Measurements from ENCODE around the gene CRTC2. TPM values are rescaled to one million over a fixed set of nuclear protein-coding genes. Genes with fewer than 3 reads are reported as not detected.

Gene CRTC2
- polyA plus RNA-seq, 1 donor, result 48.2 TPM

DNA sequence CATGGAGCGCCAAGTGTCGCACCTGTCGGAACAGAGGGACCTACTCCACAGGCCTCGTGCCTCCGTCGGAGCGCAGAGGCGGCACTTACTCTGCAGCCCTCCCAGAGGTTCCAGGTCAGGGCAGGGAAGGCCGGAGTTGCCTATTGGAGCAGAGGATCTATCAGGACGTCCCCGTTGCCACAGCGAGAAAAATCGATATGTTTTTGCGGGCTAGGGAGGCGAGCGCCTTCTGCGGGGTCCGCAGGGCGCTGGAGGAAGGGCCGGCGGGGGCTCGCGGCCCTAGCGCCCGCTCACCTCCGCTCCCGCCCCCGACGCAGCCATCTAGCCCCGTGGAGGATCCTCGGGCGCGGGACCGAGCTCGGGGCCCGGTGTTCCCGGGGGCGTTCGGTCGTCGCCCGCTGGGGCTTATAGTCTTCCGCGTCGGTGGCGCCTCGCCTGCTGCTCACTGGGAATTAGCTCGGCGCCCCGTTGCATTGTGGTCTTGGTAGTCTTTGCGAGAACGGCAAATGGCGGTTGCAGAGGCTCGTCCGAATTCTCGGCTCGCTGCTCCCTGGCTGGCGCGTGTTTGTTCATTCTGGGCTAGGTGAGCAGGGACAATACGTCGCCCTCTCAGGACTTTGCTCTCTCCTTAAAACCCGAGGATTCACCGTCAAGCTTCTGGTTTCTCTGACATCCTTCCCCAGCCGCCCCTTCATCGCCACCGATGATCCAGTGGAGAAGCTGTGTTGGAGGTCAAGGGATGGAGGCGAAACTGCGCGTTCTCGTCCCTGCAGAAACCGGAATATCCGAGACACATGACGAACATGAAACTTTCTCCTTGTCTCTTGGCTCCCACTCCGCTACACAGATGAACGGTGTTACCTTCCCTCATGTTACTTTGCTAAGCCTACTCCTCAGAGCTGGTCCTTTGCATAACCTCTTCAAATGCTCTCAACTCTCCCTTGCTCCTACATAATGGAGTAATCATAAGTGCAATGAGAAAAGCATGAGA, 19.1 kb upstream of the CRTC2 start, which contains the start of gene JTB:
Gene JTB, minus strand, starts transcription at position 425 of the 991 bp plus-strand sequence. Its CDS starts 422 bp downstream, at position 3.
- peak; percentile 87 for DNase-seq

DNA sequence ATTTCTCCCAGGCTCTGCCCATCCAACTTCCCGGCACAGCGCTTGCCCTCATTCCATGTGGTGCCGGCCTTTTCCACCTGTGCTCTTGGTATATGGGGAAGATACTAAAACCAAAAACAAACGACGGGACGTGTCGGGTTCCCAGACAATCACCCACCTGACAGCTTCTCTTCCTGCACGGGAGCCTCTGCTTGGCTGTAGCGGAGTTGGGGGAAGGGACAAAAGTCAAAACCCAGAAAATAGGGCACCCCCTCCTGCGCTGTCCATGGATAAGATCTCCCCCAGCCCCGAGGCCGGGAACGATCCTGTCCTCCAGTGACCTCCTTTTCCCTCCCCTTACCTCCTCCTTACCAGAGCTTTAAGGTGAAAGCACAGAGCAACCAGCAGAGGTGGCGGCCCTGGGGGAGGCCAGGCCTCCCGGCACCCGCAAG, 18.4 kb upstream of the CRTC2 start:
- no peak for DNase-seq

DNA sequence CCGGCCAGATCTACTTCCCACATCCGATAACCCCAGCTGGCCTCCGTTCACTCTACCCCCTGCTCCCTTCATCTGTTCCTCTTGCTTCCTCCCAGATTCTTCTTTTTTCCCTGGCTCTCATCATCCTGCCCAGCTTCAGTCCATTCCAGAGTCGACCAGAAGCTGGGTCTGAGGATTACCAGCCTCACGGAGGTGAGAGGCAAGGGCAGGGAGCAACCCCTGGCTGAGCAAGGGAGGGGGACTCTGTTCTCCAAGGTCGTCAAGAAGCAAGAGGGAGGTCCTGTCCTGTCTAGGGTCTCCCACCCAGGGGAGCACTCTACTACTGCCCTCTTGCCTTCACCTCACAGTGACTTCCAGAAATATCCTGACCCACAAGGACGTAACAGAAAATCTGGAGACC, 15.1 kb upstream of the CRTC2 start:
- DNase-seq, result no peak

DNA sequence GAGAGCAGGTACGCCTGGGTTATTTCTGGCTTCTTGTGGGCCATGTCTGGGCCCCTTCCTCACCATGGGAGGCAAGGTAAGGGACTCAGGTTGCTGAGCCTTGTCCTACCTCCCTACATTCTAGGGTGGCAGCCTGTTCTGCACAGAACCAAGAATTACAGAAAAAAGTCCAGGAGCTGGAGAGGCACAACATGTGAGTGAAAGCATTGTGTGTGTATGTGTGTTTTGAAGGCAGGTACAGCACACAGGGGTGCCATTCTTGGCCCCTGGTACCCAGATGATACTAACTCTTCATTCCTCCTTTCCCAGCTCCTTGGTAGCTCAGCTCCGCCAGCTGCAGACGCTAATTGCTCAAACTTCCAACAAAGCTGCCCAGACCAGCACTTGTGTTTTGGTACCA, 14.7 kb upstream of the CRTC2 start:
- DNase-seq, result no peak

DNA sequence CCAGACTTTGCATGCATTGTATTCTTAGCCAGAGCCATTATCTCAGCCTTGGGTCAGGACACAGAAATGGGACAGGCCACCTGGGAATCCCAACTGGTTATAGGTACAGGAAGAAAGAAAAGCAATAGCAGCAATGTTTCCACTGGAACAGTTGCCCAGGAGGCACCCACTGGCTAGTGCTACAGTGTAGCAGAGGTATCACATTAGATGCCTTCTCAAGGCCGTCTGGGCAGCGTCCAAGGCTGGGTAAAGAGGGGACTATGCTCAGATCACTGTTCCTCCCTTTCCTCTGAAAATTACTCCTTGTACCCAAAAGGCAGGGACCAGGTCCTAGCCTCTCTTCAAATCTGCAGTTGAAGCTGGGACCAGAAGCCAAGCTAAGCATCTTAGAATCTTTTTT, 11.9 kb upstream of the CRTC2 start:
- DNase-seq, result no peak

DNA sequence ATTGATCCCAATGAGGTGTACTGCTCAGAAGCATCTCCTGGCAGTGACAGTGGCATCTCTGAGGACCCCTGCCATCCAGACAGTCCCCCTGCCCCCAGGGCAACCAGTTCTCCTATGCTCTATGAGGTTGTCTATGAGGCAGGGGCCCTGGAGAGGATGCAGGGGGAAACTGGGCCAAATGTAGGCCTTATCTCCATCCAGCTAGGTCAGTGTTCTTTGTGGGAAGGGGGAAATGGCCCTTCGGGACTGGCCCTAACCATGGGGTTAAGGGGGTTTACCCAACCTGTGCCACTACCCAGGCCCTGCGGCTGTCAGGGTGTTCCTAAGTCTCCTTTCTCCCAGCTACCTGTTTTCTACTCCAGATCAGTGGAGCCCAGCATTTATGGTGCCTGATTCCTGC, 10.6 kb upstream of the CRTC2 start:
- DNase-seq, result no peak

DNA sequence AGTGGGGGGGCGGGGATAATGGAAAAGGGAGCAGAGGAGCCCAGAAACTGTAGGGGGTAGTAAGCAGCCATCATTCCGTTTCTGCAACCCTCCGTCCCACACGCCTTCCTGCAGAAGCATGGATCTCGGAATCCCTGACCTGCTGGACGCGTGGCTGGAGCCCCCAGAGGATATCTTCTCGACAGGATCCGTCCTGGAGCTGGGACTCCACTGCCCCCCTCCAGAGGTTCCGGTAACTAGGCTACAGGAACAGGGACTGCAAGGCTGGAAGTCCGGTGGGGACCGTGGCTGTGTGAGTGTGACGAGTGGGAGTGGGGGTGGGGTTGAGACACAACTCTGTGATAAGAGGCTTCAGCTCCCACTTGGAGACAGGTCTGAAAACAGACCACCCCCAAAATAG, 10.0 kb upstream of the CRTC2 start:
- DNase-seq, result no peak

DNA sequence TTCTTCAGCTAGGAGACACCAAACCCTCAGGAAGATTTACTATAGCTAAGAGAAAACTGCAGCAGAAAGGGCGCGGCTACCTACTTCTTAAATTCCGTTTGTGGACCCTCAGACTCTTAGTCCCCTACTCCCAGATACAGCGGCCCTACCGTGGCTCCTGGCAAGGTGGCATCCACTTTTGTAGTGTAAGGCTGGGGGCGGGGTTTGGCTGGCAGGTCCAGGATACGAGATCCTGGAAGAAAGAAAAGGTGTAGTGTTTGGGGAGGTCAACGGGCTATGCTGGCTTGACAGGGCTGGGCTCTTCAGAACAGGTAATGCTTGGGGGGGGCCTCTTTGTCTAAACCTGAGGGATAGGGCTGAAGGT, 9.6 kb upstream of the CRTC2 start:
- DNase-seq, result no peak

DNA sequence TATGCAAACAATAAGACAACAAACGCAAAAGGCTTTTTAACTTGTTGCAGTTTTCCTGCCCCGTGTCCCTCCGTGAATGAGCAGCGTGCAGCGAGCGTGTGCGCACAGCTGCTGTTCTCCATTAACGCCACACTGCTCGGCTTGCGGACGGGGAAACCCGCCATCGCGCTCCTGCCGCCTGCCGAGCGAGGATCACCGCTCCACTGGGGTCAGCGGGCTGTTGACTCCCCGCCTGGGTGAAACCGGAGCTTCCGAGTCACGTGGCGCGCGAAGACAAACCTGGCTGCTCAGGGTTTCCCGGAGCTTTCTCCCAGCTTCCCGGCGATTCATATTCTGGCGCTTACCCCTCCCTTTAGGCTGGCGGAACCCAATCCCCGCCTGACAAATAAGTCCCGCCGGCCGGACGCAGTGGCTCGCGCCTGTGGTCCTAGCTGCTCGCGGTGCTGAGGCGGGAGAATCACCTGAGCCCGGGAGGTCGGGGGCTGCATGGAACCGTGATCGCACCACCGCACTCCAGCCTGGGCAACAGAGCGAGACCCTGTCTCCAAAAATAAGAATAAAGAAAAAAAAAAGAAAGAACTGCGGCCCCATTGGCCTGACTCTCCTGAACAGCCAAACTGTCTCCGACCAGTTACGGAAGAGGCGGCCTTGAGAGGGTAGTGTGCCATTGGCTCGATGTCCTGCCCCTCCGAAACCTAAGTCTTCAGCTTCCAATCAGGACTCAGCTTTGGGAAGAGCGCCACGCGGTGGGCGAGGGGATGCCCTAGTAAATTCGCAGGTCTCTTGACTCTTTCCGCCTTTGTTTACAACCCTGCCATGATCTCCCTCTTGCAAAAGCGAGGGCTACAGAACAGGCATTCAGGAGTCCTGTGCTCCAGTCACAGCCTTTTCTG, 8.9 kb upstream of the CRTC2 start, which contains the start of gene CREB3L4:
Gene CREB3L4, plus strand, starts transcription at position 796 of the 893 bp plus-strand sequence. CDS start 624 bp downstream, outside the sequence.
- peak; percentile 96 for DNase-seq

DNA sequence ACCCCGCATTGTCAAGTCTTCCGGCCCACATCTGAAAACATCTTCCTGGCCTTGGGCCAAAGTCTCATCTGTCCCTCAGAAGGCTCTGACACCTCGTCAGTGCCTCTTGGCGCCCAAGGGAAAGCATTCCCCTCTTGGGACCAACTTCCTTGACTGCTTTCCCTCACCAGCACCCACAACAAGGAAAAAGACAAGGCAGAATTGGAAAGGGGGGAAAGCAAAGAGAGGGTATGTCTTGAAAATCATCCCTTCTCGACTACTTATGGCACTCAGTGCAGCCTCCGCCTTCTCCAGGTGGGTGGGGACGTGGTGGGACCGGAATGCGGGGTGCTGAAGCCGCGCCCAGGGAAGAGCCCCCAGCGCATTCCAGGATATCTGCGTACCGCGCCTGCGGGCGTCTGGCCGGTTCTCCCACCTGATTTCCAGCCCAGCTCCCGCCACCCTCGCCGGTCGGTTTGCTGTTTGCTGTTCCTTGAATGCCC, 5.5 kb upstream of the CRTC2 start:
- DNase-seq, result no peak

DNA sequence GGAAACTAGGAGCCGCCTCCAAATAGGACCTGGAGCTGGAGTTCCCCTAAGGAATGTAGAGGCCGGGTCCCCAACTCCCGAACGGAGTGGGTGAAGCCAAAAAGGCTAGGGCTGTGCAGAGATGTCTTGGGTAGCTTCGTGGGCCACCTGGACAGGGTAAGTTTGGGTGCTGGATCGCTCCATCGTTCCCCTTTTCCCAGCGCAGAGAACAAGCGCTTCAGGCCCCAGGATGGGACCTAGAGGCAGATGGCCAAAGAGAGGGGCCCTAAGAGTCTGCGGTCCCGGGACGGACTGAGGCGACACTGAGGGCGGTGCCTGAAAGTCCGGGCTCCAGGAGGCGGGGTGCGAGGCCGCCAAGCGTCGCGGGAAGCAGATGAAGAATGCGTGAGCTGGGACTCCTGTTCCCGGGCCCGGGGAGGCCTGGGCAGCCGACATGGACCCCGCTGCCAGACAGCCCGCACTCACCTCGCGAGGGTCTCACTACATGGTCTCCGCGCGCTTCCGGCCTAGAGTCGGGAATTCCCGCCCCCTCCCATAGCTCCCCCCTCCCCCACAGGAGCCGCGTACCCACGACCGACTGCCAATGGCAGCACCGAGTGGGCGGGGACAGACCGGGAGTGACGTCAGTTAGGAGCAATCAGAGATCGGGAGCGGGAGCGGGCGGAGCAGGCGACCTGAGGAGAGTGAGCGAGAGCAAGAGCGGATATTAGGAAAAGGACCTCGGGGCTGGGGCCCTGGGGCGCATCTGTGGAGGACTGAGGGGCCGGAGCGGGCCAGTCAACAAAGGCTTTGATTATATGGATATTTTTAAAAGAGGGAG, 4.8 kb upstream of the CRTC2 start, which contains the start of gene SLC39A1:
Gene SLC39A1, minus strand, starts transcription at position 508 of the 820 bp plus-strand sequence. CDS start 822 bp downstream, outside the sequence.
- peak; percentile 99 for DNase-seq

DNA sequence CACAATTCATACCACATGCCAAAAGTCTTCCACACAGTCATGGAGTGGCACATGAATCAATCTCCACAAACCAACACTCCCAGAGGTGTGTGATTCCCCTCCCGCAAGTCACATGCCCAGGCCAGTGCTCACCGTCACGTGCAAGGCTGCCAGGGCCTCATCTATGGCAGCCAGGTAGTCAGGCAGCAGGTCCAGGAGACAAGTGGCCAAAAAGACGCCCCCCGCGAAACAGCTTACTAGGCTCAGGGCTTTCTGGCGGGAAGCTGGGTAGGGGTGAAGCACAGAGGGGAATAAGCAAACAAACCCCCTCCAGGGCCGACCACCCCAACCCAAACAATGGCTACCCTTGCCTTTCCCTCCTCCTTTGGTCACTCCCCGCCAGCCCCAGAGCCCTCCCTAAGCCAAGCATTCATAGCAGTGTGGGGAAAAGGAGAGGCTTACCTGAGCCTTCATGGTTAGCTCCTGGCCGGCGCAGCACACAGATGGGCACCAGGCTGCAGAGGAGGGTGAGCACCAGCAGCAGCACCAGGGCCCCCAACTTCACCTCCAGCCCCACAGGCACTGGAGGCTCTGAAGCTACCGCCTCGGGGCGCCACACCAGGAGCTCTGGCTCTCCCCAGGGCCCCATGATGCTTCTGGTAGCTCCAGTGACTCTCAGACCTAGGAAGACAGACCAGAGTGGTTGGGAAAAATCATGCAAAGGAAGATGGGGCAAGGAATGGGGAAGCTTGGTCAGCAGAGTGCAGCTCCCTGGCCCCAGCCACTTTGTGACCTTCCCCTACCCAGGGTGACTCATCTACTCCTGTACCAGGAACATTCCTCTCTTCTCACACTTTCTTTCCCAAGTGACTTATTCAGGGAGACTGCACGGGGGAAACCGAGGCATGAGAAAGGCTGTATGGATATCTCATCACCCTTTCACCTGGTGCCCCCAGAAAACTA, 3.9 kb upstream of the CRTC2 start:
- no peak for DNase-seq

DNA sequence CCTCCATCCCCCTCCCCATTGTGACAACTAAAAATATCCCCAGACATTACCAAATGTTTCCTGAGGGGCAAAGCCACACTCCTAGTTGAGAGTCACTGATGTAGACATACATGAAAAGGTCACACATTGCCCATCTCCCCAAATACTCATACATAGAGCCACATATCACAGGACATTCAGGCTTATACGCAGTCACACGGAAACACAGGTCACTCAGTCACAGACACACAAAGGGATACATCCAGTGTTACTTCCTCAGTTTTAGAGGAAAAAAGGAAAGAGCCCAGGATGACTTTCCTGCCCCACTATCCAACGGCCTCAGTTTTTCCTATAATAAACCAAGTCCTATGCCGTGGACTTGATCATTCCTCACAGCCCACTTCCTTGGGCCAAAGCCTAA, 3.0 kb upstream of the CRTC2 start:
- DNase-seq, result no peak

DNA sequence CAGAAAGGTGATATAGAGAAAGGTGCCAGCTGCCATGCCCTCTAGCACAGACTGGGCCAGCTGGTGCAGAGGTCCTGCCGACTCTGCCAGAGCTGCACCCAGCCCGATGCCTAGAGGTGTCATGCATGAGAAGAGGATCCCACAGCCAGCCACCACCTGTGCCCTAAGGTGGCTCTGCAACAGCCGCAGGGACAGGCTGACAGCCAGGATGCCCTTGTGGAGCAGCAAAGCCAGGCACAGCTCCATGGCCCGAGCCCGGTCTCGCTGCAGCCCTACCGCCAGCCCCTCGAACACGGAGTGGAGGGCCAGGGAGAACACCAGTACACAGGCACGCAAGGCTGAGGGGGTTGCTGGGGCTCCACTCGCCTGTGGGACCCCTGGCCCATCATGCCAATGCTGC, 1.8 kb upstream of the CRTC2 start:
- DNase-seq, result no peak

DNA sequence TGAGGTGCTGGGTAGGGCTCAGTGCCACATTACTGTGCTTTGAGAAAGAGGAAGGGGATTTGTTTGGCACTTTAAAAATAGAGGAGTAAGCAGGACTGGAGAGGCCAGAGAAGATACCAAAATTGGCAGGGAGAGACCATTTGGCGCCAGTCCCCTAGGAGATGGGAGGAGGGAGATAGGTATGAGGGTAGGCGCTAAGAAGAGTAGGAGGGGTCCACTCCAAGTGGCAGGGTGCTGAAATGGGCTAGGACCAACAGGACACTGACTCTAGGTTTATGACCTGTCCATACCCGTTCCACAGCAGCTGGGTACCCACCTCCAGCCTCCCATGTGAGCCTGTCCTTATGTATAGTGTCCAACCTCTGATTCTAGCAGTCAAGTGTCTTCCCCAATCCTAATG, 1.0 kb upstream of the CRTC2 start:
- DNase-seq, result no peak

DNA sequence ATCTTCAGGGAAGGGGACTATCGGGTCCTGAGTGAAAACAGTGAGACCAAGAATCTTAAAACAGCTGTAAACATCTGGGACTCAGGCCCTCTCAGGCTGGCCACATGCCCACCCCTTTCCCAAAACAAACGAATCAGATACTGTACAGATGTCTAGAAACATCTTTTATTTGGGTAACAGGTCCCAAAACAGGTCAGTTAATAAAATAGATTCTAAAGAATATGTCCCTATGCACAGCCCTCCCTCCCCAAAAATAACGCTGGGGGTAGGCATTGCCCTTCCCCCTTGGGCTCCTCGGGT, 499 bp upstream of the CRTC2 start:
- no peak for DNase-seq

DNA sequence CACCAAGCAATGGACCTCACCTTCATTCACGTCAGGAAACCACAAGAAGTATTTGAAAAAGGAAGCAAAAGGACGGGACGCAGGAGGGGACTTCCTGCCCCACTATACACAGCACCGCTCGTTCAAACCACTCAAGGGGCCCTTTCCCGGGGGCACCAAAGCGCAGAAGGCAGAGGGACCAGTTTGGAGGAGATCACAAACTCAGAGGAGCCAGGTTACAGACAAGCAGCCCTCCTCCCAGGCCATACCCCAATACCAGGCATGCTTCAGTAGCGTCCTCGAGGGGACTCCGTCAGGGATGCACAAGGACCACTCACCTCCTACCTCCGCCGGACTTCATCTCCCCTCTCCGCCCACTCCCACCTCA, 685 bp downstream of the CRTC2 start:
- peak; percentile 22 for DNase-seq

DNA sequence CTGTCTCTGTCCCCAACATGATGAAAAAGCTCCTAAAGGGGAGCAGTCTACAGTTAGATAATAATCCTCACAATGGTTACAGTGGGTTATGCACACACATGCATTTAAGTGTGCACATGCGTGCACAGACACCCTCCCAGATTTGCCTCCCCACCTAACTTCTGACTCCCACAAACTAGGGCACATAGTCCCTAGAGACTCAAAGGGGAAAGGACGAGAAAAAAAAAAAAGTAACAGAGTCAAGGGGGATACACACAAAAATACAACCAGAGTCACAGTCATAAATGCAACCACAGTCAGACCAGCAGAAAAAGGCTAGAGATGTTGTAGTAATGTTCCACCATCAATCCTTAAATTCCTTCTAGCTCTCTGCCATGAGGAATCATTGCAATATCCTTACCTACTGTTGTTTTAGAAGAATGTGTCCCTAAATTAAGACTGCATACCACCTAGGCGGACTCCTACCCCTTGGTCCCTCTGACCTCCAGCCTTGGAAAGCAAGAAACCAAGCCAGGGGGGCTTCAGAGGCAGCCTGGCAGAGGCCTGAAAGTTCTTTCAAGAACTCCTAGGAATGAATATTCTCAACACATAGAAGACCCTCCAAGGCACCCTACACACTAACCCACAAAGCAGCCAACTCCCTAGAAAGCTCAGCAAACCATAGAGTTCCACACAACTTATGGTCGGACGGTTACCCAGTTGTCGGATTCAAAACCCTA, 1.3 kb downstream of the CRTC2 start:
- DNase-seq, result no peak

DNA sequence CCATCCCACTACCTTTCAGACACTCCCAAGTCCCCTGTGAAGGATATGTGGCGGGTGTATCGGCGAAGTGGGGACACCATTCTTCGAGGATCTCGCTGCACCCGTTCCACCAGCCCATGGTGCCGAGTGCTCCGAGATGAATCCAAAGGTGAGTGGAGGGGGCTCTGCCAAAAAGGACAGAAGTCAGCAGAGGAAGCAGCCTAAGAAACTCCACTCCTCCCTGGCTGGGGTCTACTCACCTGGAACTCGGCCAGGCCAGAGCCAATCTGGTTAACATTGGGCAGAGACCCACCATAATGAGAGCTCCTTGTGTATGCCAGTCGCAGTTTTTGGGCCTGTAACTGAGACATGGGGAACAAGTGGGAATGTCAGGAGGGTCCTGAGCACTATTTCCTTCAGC, 3.6 kb downstream of the CRTC2 start:
- DNase-seq, result no peak

DNA sequence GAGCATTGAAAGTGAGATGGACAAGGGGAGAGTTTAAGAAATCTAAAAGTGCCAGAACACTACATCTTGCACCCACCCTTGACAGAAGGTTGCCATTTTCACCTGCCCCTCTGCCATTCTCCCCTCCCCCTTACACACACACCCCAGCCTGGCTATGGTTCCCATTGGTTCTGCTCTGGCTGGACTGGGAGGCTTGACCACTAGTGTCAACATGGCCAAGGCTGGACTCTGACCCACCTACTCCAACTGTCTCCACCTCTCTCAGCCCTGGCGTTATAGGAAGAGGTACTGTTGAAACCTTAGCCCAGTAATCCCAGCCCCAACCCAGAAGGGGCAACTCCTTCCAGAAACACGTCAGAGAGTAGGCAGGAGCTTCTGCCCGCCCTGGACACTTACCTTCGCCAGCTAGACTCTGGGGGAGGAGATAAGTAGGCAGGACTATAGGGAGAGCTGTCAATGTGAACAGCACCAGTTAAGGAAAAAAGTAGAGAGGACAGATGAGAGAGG, 4.5 kb downstream of the CRTC2 start:
- DNase-seq, result no peak
